Measurements from ENCODE around the gene SND1.
"Not testable (repeated sequence)": the region's sequence is repeated elsewhere in the genome, so short reads cannot be mapped to it uniquely, and the experiment has no call there.

Gene SND1

DNA sequence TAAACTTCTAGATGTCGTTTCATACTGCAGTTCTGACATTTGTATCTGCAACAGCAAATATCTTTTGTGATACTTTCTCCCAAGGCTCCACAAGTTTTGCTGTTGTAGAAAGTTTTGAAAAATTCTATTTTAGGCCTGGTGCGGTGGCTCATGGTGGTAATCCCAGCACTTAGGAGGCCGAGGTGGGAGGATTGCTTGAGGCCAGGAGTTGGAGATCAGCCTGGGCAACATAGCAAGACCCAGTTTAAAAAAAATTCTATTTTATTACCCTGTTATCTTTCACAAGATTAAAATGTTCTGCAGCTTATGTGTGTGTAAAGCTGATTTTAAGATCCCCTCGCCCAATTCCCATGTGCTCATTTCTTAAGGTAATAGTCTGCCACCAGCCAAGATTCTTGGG lies 1.4 kb downstream of the SND1 start:
- DNase-seq: no peak

DNA sequence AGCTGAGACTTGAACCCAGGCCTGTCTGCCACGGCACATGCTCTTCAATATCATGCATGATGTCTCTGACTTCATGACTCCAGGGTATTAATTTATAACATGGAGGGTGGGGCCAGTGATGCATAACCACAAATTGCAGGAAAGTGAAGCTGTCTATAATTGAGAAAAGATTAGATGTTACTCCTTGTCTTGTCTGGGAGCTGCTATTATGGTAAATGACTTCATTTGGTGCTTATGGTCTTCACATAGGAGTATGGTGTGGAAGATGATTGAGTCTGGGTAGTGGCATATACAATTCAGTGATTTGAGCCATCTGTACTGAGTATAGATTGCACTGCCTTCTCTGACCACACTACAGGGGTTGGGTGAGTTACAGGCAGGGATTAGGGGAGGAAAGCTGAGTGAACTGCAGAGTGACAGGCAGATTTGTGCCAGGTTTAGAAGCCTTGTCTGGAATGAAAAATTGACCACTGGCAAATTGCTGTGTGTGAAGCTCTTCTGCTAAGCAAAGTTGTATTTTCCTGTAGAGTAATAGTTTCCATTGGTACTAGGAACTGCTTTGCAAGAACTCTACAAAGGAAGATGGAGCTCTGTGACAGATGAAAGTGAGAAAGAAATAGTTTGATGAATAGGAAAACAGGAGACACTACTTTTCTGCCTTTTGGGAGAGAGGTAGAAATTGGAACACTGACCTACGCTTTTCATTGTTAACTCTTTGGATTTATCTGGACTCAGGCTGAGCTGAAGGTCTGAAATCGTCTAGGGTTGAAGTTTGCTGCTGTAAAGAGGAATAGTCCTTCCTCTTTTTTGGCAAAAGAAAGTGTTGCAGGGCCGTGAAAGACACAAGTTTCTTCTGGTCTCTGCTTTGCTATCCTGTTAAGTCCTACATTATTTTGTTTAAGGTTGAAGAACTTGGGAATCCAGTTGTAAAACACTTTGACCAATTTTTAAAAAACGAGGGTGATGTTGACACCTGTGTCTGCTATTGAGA lies 2.7 kb downstream of the SND1 start:
- DNase-seq: no peak

DNA sequence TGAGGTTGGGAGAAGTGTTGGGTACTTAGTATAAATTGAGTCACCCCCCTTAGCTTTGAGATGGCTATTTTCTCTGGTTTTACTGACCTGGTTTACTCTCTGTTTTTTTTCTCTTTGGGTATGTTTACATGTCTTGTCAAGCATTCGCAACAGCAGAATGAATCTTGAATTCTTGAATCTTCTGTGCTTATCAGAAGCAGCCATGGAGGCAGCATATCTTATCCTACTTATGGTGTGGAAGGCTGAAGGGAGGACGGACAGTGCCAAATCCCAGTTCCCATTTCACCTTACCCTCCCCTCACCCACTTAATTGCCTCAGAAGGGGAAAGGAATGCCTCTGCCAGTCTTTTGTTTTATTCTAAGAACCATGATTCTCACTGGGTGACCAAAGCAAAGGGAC lies 3.7 kb downstream of the SND1 start:
- DNase-seq: no peak

DNA sequence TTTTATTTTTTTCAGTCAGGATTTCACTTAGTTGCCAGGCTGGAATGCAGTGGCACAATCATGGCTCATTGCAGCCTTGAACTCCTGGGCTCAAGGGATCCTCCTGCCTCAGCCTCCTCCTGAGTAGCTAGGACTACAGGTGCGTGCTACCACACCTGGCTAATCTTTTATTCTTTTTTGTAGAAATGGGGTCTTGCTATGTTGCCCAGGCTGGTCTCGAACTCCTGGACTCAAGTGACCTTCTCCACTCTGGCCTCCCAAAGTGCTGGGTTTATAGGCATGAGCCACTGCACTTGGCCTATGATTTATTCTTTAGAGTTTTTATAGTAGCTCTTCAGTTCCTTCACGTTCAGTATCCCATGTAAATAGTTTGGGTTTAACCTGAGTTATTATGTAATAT lies 5.5 kb downstream of the SND1 start:
- DNase-seq: no peak

DNA sequence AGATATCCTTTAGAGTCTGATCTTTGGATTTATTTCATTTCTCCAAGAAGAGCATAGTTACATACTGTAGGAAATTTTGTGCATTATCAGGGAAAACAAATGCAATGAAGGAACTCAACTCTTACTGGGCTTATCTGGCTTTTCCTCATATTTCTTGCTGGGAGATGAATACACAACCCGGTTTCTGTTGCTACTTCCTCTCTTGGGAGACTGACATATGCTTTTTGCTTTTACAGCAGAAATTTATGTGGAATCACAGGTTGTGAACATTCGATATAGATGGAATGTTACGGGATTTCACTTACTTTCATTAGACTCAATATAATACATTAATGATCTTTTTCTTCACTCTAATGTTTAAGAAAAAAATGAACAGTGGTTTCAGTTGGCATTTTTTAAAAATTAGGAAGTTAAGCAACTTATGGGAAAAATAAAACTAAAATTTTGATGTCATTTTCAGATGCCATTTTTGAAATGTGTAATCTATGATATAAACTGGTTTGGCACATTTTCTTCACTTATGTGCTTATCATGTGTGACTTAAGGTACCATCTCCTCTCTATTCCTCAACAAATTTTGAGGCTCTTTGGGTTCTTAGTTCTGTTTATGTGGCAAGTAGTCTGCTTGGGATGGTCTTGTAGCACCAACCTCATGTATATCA lies 7.1 kb downstream of the SND1 start:
- DNase-seq: no peak

DNA sequence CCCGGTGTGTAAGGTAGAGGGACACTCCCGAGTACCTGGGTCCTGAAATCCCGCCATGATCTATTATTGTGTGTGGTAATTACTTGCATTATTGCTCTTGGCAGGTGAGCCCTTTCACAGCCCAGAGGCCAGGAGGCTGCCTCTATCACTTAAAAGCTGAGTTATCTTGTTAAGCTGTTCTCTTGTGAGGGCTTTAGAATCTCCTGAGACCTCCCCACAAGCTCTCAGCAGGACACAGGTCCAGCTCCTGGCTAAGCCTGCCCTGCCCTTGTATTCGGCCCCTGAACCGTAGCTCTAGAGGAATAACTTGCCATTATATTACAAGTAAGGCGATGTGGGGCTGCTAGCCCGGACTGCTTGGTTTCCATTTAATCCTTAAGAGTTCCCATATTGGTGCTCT lies 13.9 kb downstream of the SND1 start:
- DNase-seq: no peak

DNA sequence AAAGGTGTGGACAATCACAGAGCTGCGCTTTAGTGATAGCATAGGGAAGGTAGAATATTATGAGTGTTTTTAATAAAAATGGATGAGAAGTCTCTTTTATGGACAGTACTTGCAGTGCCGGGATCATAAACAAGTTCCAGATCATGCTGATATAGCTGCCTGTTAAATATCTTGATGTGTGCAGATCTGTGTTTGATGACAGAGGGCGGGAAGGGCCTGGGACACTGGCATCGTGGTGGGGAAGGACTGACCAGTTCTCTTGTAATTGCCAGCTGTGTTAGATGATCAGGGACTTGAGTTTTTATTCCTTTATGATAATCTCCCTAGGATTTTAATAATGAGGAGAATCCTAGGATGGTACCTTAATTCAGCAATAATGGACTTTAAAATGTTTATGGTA lies 14.6 kb downstream of the SND1 start:
- DNase-seq: no peak

DNA sequence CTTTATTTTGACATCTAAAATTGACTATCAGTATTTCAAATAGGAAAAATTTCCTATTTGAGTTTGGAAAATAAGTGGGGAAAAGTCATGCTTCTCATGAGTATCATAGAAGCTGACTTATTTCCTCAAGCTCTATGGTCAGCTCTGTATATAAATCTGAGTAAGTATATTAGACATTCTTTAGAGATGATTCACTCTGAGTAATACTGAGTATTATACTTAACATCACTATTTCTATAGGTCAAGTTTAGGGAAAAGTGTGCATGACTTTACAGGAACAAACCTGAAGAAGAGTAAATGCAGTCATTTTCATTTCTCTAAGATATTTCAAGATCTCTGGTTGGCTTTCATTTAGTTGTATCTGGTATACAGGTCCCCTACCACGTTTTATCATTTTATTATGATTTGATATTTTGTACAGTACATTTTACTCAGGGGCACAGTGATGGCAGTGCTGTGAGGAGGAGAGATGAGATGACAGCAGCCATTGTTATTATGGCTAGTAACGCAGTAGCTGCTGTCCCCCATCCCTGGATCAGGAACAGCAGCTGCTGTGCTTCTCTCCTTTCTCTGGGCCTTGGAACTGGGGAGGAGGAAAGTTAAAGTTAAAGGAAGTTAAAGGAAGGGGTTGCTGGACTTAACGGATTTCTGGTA lies 15.2 kb downstream of the SND1 start:
- peak; percentile 73 for DNase-seq

DNA sequence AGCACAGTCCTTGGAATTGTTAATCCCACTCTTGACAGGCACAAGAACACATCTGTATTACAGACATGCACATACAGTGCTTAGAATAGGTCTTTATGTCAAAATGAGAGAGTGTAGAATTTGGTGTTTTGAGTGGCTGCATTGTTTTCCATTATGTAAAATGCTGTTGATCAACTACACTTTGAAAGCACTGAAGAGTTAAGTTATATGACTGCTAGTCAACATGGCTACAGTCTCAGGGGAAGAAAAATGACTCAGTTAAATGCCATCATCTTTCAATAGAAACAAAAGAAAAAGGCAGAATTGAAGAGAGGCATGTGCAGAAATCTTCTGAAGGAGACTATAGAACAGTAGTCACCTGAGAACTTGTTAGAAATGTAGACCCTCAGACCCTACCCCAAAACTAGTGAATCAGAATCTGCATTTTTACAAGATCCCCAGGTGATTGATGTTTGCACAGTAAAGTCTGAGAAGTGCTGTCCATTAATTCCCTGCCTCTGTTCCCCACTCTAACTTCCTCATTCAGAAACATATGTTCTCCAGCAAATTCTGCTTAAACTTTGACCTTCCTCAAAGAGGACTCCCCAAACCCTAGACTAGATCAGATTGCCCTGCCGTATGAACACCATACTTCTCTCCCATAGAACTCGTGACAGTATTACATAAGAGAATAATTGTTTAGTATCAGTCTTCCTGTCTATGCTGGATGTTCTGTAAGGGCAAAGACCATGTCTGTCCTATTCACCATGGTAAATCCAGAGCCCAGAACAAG lies 16.0 kb downstream of the SND1 start:
- peak; percentile 38 for DNase-seq

DNA sequence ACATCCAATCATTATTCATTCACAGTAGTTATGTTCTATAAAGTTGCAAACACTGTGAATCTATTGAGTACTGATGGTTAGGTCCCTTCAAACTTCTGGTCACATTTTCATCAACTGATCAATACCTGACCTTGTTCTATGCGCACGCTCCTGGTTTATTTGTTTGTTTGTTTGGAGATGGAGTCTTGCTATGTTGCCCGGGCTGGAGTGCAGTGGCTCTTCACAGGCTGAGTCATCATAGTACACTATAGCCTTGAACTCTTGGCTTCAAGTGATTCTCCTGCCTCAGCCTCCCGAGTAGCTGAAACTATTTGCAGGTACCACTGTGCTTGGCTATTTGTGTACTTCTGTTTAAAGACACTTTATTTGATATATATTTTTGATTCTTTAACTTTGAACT lies 19.3 kb downstream of the SND1 start:
- DNase-seq: no peak

DNA sequence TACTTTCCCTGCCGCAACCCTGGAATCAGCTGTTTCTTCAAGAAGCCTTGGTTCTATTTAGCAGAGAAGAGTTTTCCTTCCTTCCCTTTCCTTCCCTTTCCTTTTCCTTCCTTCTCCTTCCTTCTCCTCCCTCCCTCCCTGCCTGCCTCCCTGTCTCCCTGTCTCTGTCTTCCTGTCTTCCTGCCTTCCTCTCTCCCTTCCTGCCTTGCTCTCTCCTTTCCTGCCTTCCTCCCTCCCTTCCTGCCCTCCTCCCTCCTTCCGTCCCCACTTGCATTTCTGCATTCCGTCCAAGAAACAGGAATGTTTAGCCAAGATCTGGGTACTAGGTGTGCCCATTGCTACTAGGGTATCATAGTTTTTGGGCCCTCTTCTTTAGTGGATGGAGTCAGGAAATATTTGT lies 21.9 kb downstream of the SND1 start:
- no peak for DNase-seq

DNA sequence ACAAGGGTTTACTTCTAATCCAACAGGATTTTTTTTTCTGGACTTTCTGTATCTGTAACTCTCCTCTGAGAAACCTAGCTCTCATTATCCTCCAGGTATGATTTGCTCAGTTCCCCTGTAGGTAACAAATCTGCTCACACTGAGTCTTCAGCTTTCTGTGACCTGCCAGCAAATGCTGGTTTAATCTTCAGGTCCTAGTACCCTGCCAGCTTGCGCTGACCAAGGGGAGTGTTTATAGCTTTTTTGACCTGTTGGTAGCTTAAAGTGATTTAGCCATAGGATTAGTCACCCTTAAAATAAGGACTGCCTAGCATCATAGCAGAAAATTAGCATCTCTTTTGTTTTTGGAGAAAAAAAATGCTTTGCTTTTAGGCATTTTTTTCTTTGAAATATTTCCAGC lies 22.4 kb downstream of the SND1 start:
- DNase-seq: no peak

DNA sequence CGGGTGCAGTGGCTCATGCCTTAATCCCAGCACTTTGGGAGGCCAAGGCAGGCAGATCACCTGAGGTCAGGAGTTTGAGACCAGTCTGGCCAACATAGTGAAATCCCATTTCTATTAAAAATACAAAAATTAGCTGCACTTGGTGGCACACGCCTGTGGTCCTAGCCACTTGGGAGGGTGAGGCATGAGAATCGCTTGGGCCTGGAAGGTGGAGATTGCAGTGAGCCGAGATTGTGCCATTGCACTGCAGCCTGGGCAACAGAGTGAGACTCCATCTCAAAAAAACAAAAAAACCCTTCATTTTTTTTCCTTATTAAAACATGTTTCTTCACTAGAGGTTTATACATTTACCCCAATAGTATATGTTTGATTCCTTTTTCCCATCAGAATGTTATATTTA lies 22.9 kb downstream of the SND1 start:
- DNase-seq: not testable (repeated sequence)

DNA sequence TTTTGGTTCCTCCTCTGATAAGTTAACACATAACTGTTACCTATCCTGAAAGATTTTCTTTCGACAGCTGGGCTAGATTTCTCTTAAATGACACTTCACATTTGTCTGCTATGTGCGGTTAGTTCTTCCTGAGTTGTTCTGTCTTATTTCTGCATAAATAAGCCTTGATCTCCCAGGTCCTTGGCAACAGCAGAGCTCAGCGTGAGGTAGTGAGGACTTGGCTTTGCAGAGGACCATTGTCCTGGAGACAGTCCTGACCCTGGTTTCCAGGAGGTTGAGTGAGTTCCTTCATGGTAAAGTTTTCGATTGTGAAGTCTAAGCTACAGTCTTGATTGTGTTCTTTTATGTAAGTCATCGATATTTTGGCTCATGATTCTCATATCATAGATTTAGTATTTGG lies 23.7 kb downstream of the SND1 start:
- DNase-seq: no peak

DNA sequence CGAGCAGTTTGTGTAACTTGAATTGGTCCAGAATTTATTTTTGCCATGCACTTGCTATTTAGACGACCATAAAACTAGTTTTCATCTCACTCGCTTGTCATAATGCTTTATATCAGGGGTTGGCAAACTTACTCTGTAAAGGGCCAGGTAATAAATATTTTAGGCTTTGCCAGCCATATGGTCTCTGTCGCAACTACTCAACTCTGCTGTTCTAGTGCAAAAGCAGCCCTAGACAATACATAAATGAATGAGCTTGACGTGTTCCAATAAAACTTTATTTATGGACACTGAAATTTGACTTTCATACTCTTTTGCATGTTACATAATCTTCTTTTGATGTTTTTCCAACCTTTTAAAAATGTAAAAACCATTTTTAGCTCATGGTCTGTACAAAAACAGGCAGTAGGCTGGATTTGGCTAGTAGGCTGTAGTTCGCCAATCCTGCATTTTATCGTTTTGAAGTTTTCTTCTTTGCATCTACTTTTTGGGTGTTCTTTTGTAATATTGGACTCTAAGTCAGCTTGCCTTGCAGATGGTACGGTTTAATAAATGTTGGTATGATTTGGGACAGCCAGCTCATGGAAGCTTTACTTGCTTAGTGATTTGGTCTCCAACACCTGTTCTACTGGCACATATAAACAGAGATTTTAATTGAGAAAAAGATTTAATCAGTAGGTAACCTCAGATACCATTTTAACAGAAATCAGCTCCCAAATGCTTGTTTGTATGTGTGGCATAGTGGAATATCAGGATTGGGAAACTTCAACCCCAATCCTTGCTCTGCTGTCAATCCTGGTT lies 25.6 kb downstream of the SND1 start:
- DNase-seq: no peak

DNA sequence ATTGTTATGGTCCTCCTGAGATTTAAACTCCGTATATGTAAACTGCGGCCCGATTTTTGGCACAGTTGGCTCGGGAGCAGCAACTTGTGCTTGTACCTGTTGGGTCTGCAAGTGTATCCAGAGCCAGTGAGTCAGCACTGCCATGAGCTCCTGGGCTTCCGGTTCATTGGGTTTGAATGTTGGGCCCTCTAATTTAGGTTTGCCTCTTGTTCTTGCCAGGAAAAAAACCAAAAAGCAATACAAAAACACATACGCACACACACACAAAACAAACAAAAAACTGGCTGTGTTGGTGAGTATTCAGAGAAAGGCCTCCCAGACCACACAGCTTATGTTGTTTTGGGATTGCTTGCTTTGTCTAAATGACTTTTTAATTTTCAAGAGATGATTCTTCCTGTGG lies 26.3 kb downstream of the SND1 start:
- peak; percentile 1 for DNase-seq

DNA sequence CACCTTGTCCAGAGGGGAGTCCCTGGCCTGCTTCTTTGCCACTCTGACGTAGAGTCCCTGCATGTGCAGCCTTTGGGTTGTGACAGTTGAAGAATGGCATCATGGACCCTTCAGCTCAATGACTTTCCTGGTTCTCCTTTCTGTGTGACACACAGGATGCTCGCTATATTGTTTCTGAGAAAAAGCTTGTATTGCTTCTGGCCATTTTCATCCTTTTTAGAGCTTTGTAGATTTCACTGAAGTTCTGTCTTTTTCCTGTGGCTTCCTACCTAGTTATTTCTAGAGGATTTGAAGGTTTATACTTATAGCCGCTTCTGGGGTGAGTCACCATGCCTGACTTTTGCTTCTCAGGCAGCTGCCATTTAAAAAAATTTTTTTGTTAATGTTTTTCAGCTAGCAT lies 27.0 kb downstream of the SND1 start:
- DNase-seq: peak; percentile 47

DNA sequence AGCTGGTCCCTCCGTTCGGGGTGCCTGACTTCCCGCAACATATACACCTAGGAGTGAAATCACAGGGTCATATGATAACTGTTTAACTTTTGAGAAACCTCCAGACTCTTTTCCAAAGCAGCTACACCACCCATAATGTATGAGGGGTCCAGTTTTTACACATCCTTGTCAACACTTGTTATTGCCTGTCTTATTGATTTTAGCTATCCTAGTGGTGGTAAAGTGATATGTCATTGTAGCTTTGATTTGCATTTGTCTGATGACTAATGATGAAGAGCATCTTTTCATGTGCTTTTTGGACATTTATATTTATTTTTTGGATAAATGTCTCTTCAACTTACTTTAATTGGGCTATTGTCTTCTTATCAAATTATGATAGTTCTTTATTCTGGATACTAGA lies 29.0 kb downstream of the SND1 start:
- DNase-seq: no peak

DNA sequence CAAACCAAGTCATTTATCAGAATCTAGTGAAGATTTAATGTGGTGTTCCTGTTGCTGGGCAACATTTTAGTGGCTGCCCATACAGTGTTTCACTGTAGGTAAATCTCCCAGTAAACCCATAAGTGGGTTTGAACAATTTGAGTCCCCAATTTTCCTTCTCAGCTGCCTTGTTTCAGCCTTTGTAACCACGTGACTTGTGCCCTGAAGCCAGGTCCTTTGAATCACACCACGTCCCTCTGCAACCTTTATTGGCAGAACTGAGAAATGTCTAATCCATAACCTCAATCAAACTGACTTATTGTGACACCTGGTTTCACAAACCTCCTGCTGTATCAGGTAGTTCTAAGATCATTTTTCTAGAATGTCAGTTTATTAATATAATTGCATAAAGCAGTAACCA lies 30.1 kb downstream of the SND1 start:
- no peak for DNase-seq

DNA sequence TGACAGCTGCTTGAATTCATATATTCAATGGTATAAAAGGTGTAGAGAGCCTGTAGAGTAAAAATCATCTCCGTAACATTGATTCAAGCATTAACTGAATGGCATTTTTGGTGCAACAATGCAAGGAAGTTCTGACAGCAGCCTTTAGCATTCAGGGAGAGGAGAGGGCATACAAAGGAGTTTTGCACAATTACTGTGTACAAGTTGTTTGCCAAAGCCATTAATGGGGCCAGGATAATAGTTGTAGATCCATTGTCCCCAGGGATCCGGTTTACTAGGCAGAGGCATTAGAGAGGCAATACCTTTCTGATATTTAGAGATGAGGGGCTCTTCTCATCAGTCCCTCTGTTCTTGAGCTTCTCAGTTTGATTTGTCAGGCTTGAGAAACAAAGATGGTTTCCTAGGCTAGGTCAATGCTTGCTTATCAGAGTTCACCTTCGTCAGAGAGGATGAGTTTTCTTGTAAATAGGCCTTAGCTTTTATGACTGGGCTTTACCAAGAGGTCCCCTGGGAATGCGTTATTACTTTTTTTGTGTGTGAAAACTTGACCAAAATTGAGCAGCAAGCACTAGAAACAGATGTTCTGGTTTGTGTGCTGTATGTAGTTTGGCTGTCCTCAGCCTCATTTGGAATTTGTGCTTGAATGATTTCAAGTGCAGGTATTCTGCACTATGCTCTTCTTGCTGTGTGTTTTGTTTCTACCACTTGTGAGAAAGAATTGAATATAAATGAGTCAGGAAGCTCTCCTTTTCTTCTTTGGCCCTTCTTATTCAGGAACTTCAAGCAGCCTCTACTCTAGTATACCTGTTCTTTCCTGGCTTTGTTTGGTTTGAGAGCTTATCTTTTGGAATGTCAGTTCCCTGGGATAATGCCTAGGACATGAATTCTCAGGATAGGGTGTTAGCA lies 32.0 kb downstream of the SND1 start:
- peak; percentile 38 for DNase-seq
